Fibroblast of mammary gland (primary cell): ENCODE data around the gene MYO15A.
A peak's percentile ranks its signal among the peaks of the same experiment; 100 is the strongest.

Experiments used
- DNase-seq: peaks from one replicate; pipeline ENCODE4 v3.0.0-alpha.2; 2010; ENCODE audit warnings: low read depth
- H3K4me3 ChIP-seq: 2 replicates; pipeline ENCODE4 v1.5.1; 2011; ENCODE audit warnings: low read depth, mild to moderate bottlenecking, low read length, moderate library complexity; ENCODE audit not compliant: control insufficient read depth
- TF ChIP-seq, protein P1 (sequence below): conservative IDR thresholded peaks from 2 replicates; pipeline ENCODE4 v1.5.1; 2011; ENCODE audit warnings: low read depth, low read length, inconsistent platforms; ENCODE audit not compliant: control insufficient read depth, insufficient read depth

MYO15A gene

DNA sequence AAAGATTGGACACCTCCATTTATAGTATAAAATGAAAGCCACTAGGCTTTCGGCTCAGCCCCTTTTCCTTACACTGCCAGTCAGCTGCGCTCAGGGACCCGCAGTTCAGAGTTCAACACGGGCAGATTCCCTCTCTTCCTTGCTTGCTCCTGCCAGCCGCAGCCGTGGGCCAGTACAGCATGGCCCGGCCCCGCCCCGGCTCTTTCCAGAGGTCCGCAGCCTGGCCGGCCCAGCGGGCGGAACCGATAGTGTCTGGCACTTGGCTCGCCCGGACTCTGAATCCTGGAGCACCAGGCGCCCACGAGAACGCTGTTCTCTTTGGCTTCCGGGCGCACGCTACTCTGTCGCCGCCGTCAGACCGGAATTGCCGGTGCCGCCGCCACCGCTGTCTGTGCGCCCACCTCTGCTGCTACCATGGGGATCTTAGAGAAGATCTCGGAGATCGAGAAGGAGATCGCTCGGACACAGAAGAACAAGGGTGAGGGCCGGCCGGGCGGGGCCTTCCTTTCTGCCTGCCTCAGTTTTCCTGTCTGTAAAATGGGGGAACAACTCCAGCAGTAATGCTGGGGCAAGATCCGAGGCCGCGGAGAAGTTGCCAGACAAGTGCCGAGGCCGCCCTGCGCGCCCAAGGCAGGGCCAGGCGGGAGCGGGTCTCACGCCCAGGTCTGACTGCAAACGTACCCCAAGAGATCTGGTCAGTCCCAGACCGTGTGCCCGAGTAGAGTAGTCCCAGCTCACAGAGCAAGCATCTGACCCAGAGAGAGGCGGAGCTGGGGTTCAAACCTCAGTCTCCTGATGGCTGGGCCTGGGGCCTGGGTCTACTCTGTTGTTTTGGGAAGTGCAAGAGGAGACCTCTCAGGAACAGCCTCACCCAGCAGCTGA, 20.7 kb upstream of the MYO15A start, which contains the start of gene DRG2:
Gene DRG2 (plus strand): TSS at position 339 of the 882 bp plus-strand sequence. CDS start 76 bp downstream, at position 415.
- peak within 1 kb of the TSS; percentile 96 for H3K4me3 ChIP-seq
- peak; percentile 89 for DNase-seq
- TF ChIP-seq, protein P1, sequence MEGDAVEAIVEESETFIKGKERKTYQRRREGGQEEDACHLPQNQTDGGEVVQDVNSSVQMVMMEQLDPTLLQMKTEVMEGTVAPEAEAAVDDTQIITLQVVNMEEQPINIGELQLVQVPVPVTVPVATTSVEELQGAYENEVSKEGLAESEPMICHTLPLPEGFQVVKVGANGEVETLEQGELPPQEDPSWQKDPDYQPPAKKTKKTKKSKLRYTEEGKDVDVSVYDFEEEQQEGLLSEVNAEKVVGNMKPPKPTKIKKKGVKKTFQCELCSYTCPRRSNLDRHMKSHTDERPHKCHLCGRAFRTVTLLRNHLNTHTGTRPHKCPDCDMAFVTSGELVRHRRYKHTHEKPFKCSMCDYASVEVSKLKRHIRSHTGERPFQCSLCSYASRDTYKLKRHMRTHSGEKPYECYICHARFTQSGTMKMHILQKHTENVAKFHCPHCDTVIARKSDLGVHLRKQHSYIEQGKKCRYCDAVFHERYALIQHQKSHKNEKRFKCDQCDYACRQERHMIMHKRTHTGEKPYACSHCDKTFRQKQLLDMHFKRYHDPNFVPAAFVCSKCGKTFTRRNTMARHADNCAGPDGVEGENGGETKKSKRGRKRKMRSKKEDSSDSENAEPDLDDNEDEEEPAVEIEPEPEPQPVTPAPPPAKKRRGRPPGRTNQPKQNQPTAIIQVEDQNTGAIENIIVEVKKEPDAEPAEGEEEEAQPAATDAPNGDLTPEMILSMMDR: peak; percentile 1

DNA sequence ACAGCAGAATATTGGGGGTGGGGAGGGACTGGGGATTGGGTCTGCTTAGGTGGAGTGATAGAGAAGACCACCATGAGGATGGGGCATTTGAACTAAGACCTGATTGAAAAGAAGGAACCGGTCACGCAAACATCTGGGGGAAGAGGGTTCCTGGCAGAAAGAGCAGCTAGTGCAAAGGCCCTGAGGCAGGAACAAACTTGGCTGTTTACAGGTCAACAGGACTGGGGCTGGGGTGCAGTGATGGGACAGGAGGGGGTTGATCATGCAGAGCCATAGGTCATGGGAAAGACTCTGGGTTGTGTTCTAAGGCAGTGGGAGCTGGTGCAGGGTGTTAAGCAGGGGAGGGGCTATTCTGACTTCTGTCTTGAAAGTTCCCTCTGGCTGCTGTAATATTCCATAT, 18.9 kb upstream of the MYO15A start:
- no peak for DNase-seq
- TF ChIP-seq, protein P1: no peak
- no peak overlapping the region for H3K4me3 ChIP-seq

DNA sequence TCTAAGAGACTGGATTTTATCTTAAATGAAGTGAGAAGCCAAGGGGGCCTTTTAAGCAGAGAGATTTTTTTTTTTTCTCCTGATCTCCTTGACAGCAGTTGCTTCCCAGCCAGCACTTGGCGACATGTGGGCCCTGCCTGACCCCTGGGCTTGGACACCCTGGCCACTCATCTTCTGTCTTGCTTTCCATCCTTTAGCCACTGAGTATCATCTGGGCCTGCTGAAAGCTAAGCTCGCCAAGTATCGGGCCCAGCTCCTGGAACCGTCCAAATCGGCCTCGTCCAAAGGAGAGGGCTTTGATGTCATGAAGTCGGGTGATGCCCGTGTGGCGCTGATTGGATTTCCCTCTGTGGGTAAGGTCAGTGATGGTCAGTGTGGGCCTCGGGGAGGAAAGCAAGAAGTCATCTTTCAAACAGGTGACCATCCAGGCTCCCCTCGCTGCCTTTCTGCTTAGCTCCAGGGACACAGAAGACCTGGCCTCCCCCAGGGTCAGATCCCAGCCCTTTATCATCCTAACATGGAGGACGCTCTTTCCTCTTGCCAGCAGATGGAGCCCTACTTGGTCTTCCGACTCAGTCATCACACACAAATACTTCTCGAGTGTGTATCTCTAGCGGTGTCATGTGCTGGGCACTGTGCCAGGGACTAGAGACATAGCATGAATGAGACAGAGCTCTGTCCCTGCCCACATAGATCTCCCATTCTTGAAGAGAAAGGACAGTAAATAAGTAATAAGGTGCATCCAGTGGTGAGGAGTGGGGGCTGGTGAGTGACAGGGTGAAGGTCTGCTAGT, 14.7 kb upstream of the MYO15A start:
- DNase-seq: peak; percentile 85
- H3K4me3 ChIP-seq: no peak overlapping the region
- TF ChIP-seq, protein P1: peak; percentile 62

DNA sequence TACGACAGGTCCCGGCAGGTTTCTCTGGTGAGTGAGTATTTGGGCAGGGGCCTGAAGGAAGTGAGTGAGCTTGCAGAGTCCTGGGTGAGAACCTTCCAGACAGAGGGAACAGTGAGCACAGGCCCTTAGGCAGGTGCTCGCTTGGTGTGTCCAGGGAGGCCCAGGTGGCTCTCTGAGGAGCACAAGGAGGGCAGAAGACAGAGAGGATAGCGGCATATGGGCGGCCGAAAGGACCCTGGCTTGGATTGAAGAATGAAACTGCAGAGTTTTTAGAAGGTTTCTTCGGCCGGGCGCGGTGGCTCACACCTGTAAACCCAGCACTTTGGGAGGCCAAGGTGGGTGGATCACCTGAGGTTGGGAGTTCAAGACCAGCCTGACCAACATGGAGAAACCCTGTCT, 14.1 kb upstream of the MYO15A start:
- no peak for DNase-seq
- no peak overlapping the region for H3K4me3 ChIP-seq
- TF ChIP-seq, protein P1: no peak

DNA sequence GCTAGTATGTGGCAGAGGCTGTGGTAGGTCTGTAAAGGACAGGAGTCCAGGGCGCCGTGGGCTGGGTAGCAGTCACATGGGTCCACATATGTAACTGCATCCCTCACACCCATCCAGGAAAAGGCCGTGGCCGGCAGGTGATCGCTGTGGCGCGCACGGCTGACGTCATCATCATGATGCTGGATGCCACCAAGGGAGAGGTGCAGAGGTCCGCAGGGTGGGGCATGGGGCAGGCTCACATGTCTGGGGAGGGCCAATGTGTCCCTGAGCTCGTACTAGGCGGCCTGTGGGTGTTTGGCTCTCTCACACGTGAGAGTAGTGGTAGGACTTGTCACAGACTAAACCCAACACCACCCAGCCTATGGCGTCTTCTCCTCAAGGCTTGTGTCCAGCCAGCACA, 9.0 kb upstream of the MYO15A start:
- DNase-seq: no peak
- H3K4me3 ChIP-seq: no peak overlapping the region
- TF ChIP-seq, protein P1: no peak

DNA sequence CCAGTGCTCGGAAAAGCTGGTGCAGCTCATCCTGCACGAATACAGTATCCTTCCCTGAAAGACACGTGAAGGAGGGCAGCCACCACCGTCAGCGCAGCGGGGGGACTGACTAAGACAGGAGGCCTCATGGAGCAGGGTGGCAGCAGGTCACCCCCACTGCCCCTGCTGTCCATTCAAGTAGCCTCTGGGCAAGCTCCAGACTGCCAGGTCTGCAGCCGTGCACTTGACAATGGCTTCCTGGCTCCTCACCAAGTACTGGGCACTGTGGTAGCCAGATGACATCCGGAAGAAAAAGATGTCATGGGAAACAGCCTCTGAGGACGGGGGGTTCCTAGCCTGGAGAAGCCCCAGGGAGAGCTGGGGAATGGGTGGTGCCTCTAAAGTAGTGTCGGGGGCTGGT, 7.9 kb upstream of the MYO15A start:
- TF ChIP-seq, protein P1: no peak
- no peak overlapping the region for H3K4me3 ChIP-seq
- no peak for DNase-seq
